ENCODE results near the gene HOXD8.

HOXD8 gene

GRCh38 chr2:176160986-176161824 lies 31.7 kb downstream of the HOXD8 start:
- DNase-seq = no peak

- no peak for DNase-seq
These were observed 32.5 kb downstream of the HOXD8 start for GRCh38 chr2:176161825-176162626.

DNA sequence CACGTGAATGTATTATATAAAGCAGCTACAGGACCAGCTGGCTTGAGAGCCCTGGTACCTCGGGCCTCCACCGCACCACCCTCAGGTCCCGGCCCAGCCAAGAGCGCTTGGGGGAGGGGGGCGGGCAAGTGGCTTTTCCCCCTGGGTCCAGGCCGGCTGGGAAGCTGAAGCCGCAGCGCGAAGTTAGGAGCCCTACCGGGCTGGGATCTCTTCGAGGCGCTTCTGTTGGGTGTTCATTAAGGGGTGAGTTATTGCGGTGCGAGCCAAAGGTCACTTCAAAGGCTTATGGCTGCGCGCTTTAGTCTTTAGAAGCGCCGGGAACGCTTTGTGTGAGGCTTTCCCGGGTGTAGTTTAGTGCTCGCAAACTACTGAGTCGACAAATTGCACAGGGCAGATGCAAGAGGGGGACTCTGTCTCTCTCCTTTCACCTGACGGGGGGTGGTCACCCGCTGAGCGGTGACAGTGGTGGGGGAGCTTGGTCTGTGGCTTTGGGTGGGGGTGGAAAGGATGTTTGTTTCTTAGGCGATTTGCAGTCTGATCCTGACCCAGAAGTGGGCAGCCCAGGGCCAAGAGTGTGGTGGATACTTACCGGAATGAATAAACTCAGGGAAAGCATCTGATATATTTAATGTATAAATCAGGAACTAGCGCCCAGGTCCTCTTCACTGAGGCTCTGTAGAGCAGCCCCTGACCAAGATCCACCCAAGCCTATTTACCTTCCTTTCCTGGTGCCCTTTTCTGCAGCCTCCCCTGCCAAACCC lies 33.6 kb downstream of the HOXD8 start:
- DNase-seq = no peak

- DNase-seq = no peak
These were observed 34.2 kb downstream of the HOXD8 start for GRCh38 chr2:176163672-176164056.

DNA sequence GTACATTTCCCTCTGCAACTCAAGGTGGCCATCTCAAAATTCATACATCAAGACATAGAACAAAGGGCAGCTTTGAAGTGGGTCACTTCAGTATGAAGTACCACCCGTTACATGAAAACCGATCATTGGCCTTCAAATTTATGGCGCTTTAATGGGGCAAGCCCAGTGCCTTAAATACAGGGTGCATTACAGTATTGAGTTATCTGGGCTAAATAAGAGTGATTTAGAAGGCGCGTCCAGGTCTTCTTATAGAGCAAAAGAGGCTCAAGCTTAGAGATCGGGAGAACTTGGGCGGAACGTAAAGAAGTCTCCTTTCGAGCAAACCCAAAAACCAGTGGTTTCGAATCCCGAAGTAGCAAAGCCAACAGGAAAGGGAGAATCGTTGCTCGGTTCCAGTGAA lies 34.7 kb downstream of the HOXD8 start:
- DNase-seq = no peak

DNA sequence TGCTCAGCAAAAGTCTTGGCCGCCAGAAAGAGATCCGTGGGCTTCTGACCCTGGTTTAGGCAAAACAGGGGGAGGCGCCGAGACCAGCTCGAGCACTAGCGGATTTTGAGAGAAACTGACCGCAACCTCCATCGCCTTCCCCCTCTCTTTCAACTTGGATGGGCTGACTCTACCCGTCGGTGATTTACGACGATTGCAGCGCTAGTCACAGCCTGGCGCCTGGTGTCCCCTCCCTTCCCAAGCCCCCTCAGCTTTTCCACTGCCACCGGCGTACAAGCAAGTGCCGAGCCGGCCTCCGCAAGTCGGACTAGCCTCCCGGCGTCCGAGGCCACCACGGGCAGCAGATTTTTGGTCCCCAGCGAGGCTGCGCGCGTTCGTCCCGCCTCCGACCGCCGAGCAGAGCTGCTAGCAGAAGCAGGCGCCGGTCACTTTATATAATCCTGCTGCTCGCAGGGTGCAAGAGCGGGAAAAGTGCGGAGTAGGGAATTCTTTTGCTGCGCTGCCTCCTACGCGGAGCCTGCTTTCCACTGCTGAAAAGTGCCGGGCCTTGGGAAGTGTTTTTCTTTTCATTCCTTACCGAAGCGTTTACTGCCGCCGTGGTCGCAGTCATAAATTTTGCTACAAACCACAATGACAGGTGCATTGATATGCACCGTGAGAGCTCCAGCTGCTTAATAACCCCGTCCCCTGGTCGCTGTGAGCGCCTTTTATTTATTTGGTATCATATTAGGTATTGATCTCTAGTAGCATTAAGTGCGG lies 35.3 kb downstream of the HOXD8 start:
- DNase-seq = no peak

- no peak for DNase-seq
These were observed 36.0 kb downstream of the HOXD8 start for GRCh38 chr2:176165370-176166050.

- DNase-seq = no peak
These were observed 36.8 kb downstream of the HOXD8 start for GRCh38 chr2:176166272-176166671.

GRCh38 chr2:176167398-176167797 lies 37.9 kb downstream of the HOXD8 start:
- DNase-seq = no peak

DNA sequence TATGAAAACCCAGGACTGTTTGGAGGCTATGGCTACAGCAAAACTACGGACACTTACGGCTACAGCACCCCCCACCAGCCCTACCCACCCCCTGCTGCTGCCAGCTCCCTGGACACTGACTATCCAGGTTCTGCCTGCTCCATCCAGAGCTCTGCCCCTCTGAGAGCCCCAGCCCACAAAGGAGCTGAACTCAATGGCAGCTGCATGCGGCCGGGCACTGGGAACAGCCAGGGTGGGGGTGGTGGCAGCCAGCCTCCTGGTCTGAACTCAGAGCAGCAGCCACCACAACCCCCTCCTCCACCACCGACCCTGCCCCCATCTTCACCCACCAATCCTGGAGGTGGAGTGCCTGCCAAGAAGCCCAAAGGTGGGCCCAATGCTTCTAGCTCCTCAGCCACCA lies 39.7 kb downstream of the HOXD8 start:
- no peak for DNase-seq

DNA sequence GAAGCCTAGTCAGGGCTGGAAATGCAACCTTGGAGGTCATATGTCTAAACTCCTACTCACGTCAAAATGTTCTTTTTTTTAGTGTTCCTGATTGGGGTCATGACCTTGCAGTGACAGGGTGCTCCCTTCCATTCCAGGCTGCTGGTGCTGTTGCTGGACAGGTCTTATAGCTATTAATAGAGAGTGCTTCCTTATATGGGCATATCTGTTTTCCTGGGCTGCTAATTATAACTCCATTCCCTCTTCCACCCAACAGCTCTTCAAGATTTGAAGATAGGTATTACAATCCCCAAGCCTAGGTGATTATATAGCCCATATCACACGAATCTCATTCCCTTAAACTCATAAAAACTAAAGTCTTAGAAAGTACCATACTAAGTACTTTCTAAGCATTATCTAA lies 40.2 kb downstream of the HOXD8 start:
- DNase-seq = no peak

- no peak for DNase-seq
These were observed 41.2 kb downstream of the HOXD8 start for GRCh38 chr2:176170602-176171305.

GRCh38 chr2:176171351-176172006 lies 42.0 kb downstream of the HOXD8 start:
- no peak for DNase-seq

GRCh38 chr2:176172007-176172894 lies 42.7 kb downstream of the HOXD8 start:
- no peak for DNase-seq

GRCh38 chr2:176172895-176173566 lies 43.5 kb downstream of the HOXD8 start:
- no peak for DNase-seq

- no peak for DNase-seq
These were observed 44.3 kb downstream of the HOXD8 start for GRCh38 chr2:176173567-176174381.

DNA sequence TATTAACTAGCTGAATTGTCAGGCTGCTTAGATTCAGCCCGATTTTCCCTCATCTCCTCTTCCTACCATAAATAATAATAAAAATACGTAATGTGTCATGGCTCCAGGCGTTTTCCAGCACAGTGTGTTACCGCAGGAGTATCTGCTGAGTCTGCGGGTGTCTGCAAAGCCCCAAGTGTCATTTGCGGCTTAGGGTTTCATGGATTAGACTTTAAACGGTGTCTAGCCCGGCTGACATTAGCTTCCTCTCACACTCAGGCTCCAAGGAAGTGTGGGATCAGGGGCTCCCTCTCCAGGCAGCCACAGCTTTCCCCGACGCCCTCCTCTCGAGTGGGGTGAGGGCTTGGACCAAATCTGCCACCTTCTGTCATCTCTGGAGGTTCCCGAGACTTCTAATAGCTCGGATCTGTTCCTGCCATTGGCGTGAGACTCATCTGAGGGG lies 44.9 kb downstream of the HOXD8 start:
- DNase-seq = no peak

Measured in activated CD4-positive, alpha-beta T cell treated with anti-CD3 and anti-CD28 coated beads, Interleukin-2, Interleukin-6, amounts not matched to agents 100 ng/mL and 50 ng/mL, durations not matched to agents 16 hours and 8 hours (primary cell).